Stimulated activated CD4-positive, alpha-beta T cell treated with anti-CD3 and anti-CD28 coated beads, TNF-alpha, amount 100 ng/mL, for 4 hours (primary cell): Measurements from ENCODE around the gene IL9R.
"Not testable (repeated sequence)": the region's sequence is repeated elsewhere in the genome, so short reads cannot be mapped to it uniquely, and the experiment has no call there.

Experiments
- DNase-seq, 3 experiments: peaks; one replicate each; pipeline ENCODE4 v3.0.0-alpha.2; 2020; ENCODE audit warnings: low read depth in 3 of 3

Gene IL9R

GRCh38 chrX:155998761-155999510 is 1.4 kb downstream of the IL9R start:
- no peak for DNase-seq

GRCh38 chrX:155999751-156000150 is 2.3 kb downstream of the IL9R start:
- not testable (repeated sequence) for DNase-seq

GRCh38 chrX:156000361-156000926 is 2.9 kb downstream of the IL9R start:
- DNase-seq: no peak

GRCh38 chrX:156001001-156001666 is 3.6 kb downstream of the IL9R start:
- no peak for DNase-seq

- no peak for DNase-seq
Measured at GRCh38 chrX:156001667-156002021, 4.1 kb downstream of the IL9R start.

- DNase-seq: no peak
Measured at GRCh38 chrX:156002507-156002906, 5.0 kb downstream of the IL9R start.

GRCh38 chrX:156003486-156004185 is 6.1 kb downstream of the IL9R start:
- no peak for DNase-seq

GRCh38 chrX:156004256-156004655 is 6.8 kb downstream of the IL9R start:
- no peak for DNase-seq

- no peak for DNase-seq
Measured at GRCh38 chrX:156004740-156005139, 7.2 kb downstream of the IL9R start.

- no peak for DNase-seq
Measured at GRCh38 chrX:156005144-156005543, 7.6 kb downstream of the IL9R start.

GRCh38 chrX:156006468-156006867 is 9.0 kb downstream of the IL9R start:
- DNase-seq: not testable (repeated sequence)

GRCh38 chrX:156008379-156008778 is 10.9 kb downstream of the IL9R start:
- not testable (repeated sequence) for DNase-seq

- no peak for DNase-seq
Measured at GRCh38 chrX:156008915-156009314, 11.4 kb downstream of the IL9R start.

GRCh38 chrX:156009691-156010090 is 12.2 kb downstream of the IL9R start:
- DNase-seq: not testable (repeated sequence)

- DNase-seq: not testable (repeated sequence)
Measured at GRCh38 chrX:156013286-156013953, 15.9 kb downstream of the IL9R start.

GRCh38 chrX:156019846-156020245 is 22.4 kb downstream of the IL9R start:
- DNase-seq: not testable (repeated sequence)

- not testable (repeated sequence) for DNase-seq
Measured at GRCh38 chrX:156023002-156023401, 25.5 kb downstream of the IL9R start.

GRCh38 chrX:156024949-156025492 is 27.5 kb downstream of the IL9R start:
- not testable (repeated sequence) for DNase-seq

- DNase-seq: not testable (repeated sequence)
Measured at GRCh38 chrX:156028653-156029237, 31.2 kb downstream of the IL9R start.

GRCh38 chrX:156029296-156029695 is 31.8 kb downstream of the IL9R start:
- DNase-seq: not testable (repeated sequence)
